Measurements from ENCODE around the gene LSP1.

LSP1 gene

GRCh38 chr11:1859004-1859403 lies 6.1 kb downstream of the LSP1 start:
- Histone ChIP-seq H3K9ac (ENCODE audit: low read length) (no peak overlapping the region), H3K4me2 (ENCODE audit: low read depth, low read length) (no peak overlapping the region), H3K36me3 (replicated peaks; ENCODE audit: insufficient read depth, low read length) (no peaks in the 10 kb centered on the region), H3K9me2 (replicated peaks; ENCODE audit: insufficient read depth, low read length) (no peaks in the 10 kb centered on the region), H4K20me1 (ENCODE audit: insufficient read depth, low read length) (no peaks in the 10 kb centered on the region; the same call in 1 of the 2 replicates), H3K27ac (ENCODE audit: low read length) (no peak overlapping the region), H3K9me3 (replicated peaks; ENCODE audit: insufficient read depth, low read length) (no peaks in the 10 kb centered on the region), H3F3A (ENCODE audit: insufficient read depth, low read length) (no peaks in the 10 kb centered on the region), H3K27me3 (replicated peaks; ENCODE audit: insufficient read depth, low read length) (no peaks in the 10 kb centered on the region; the same call in 1 of the 2 replicates), H3K4me1 (ENCODE audit: low read length) (peaks cover 11% of the 10 kb centered on the region), H3K4me3 (ENCODE audit: low read length) (no peak overlapping the region), H2AFZ (ENCODE audit: low read length) (no peak overlapping the region), H3K79me2 (ENCODE audit: low read length) (peaks cover 71% of the 10 kb centered on the region)
- no peak for DNase-seq
- TF ChIP-seq EZH2 (optimal IDR thresholded peaks at IDR 0.05; ENCODE audit: low read depth, low read length) (no peak), EZH2phosphoT487 (IDR thresholded peaks at IDR 0.05; ENCODE audit: low read length) (no peak), CTCF (IDR thresholded peaks at IDR 0.05; ENCODE audit: low read length) (no peak)

- no peaks in the 10 kb centered on the region; the same call in 1 of the 2 replicates for H3K27me3 ChIP-seq (replicated peaks; ENCODE audit: insufficient read depth, low read length)
- H4K20me1 ChIP-seq (ENCODE audit: insufficient read depth, low read length) = no peaks in the 10 kb centered on the region; the same call in 1 of the 2 replicates
- H3K79me2 ChIP-seq (ENCODE audit: low read length) = peaks cover 60% of the 10 kb centered on the region
- H3K9me3 ChIP-seq (replicated peaks; ENCODE audit: insufficient read depth, low read length) = no peaks in the 10 kb centered on the region
- no peak overlapping the region for H3K4me2 ChIP-seq (ENCODE audit: low read depth, low read length)
- H3K36me3 ChIP-seq (replicated peaks; ENCODE audit: insufficient read depth, low read length) = no peaks in the 10 kb centered on the region
- no peak overlapping the region for H3K27ac ChIP-seq (ENCODE audit: low read length)
- H3K9me2 ChIP-seq (replicated peaks; ENCODE audit: insufficient read depth, low read length) = no peaks in the 10 kb centered on the region
- peaks cover 3% of the 10 kb centered on the region; the same call in 1 of the 2 replicates for H3K4me1 ChIP-seq (ENCODE audit: low read length)
- no peak overlapping the region for H3K9ac ChIP-seq (ENCODE audit: low read length)
- TF ChIP-seq EZH2phosphoT487 (IDR thresholded peaks at IDR 0.05; ENCODE audit: low read length) = no peak
- TF ChIP-seq CTCF (IDR thresholded peaks at IDR 0.05; ENCODE audit: low read length) = no peak
- no peak for TF ChIP-seq EZH2 (optimal IDR thresholded peaks at IDR 0.05; ENCODE audit: low read depth, low read length)
- no peak for DNase-seq
- H3F3A ChIP-seq (ENCODE audit: insufficient read depth, low read length) = no peaks in the 10 kb centered on the region
- H2AFZ ChIP-seq (ENCODE audit: low read length) = no peak overlapping the region
- no peak overlapping the region for H3K4me3 ChIP-seq (ENCODE audit: low read length)
These were observed 7.2 kb downstream of the LSP1 start for GRCh38 chr11:1860108-1860507.

- Histone ChIP-seq H3K79me2 (ENCODE audit: low read length) (peaks cover 44% of the 10 kb centered on the region), H3K4me2 (ENCODE audit: low read depth, low read length) (no peak overlapping the region), H3K9ac (ENCODE audit: low read length) (no peak overlapping the region), H3K27ac (ENCODE audit: low read length) (no peak overlapping the region), H2AFZ (ENCODE audit: low read length) (no peak overlapping the region), H3K4me3 (ENCODE audit: low read length) (no peak overlapping the region), H3F3A (ENCODE audit: insufficient read depth, low read length) (no peaks in the 10 kb centered on the region), H3K9me2 (replicated peaks; ENCODE audit: insufficient read depth, low read length) (no peaks in the 10 kb centered on the region), H4K20me1 (ENCODE audit: insufficient read depth, low read length) (no peaks in the 10 kb centered on the region; the same call in 1 of the 2 replicates), H3K4me1 (ENCODE audit: low read length) (no peaks in the 10 kb centered on the region), H3K36me3 (replicated peaks; ENCODE audit: insufficient read depth, low read length) (no peaks in the 10 kb centered on the region), H3K27me3 (replicated peaks; ENCODE audit: insufficient read depth, low read length) (no peaks in the 10 kb centered on the region; the same call in 1 of the 2 replicates), H3K9me3 (replicated peaks; ENCODE audit: insufficient read depth, low read length) (no peaks in the 10 kb centered on the region)
- TF ChIP-seq CTCF (IDR thresholded peaks at IDR 0.05; ENCODE audit: low read length) = no peak
- no peak for TF ChIP-seq EZH2 (optimal IDR thresholded peaks at IDR 0.05; ENCODE audit: low read depth, low read length)
- TF ChIP-seq EZH2phosphoT487 (IDR thresholded peaks at IDR 0.05; ENCODE audit: low read length) = no peak
- DNase-seq = no peak
These were observed 8.8 kb downstream of the LSP1 start for GRCh38 chr11:1861435-1862411.

Data from MM.1S (cell line).